Measurements from ENCODE around the gene CDCP1. TPM values are rescaled to one million over a fixed set of nuclear protein-coding genes. Genes with fewer than 3 reads are reported as not detected.

Gene CDCP1
- total RNA-seq, 2 experiments from 2014 or later: 1.7 to 1.8 TPM

DNA sequence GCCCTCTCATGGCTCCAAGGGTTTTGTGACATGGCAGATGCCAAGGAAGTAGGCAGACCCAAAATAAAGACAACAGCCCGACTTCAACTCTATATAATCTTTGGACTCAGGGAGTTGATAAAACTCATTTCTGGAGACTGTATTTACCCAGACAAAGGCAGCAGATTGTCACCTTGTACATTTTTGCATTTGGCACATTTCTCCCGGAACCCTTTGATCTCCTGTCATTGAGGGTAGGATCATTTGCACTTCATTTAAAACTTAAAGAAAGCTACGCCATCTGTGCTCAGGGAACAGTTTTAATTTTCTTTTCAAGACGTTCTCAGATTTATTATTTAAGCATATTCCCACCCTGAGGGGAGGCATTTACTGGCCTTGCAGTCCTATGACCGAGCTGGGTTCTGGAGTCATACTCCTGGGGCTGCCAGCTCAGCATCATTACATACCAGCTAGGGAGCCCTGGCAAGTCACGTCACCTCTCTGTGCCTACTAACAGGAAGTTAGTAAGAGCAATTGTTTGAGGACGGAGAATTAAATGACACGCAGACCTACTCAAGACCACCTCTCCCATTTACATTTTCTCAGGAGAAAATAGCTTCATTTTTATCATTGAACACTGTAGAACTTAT lies 5.9 kb downstream of the CDCP1 start:
- Mint-ChIP-seq H3K4me3 (no peak overlapping the region), H3K27ac (no peak overlapping the region), H3K4me1 (ENCODE audit: low read depth) (peaks cover 35% of the 10 kb centered on the region), H3K36me3 (ENCODE audit: low read depth) (no peaks in the 10 kb centered on the region), H3K27me3 (peaks cover 39% of the 10 kb centered on the region), H3K9me3 (no peaks in the 10 kb centered on the region)
- POLR2A ChIA-PET: no interaction called here
- Histone ChIP-seq H3K36me3 (ENCODE audit: insufficient read depth, low read length) (no peaks in the 10 kb centered on the region), H3K4me3 (ENCODE audit: low read length) (no peak overlapping the region), H3K4me1 (ENCODE audit: insufficient read depth, low read length) (peaks cover 3% of the 10 kb centered on the region), H3K27ac (ENCODE audit: low read depth in 1 of 2, low read length in 2 of 2) (no peak overlapping the region), H3K27me3 (ENCODE audit: control insufficient read depth in 1 of 2, insufficient read depth in 2 of 2, low read length in 2 of 2) (peaks cover 13 to 26% of the 10 kb centered on the region in 2 experiments), H3K9me3 (ENCODE audit: control insufficient read depth in 1 of 2, insufficient read depth in 1 of 2, low read length in 2 of 2) (no peaks in the 10 kb centered on the region)
- no peak for ATAC-seq (ENCODE audit: poor library complexity)
- peak in 1 of 14 experiments; percentile 37 for DNase-seq
- intact Hi-C loops (cut with DNase I, micrococcal nuclease): no loop called here
- TF ChIP-seq, protein P1, sequence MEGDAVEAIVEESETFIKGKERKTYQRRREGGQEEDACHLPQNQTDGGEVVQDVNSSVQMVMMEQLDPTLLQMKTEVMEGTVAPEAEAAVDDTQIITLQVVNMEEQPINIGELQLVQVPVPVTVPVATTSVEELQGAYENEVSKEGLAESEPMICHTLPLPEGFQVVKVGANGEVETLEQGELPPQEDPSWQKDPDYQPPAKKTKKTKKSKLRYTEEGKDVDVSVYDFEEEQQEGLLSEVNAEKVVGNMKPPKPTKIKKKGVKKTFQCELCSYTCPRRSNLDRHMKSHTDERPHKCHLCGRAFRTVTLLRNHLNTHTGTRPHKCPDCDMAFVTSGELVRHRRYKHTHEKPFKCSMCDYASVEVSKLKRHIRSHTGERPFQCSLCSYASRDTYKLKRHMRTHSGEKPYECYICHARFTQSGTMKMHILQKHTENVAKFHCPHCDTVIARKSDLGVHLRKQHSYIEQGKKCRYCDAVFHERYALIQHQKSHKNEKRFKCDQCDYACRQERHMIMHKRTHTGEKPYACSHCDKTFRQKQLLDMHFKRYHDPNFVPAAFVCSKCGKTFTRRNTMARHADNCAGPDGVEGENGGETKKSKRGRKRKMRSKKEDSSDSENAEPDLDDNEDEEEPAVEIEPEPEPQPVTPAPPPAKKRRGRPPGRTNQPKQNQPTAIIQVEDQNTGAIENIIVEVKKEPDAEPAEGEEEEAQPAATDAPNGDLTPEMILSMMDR (IDR thresholded peaks at IDR 0.05): no peak
- CTCF ChIA-PET: interaction anchor here (1.0 kb wide), 1 partner anchor 70 kb away, joined by 4 read pairs; no protein-coding TSS in a partner anchor

DNA sequence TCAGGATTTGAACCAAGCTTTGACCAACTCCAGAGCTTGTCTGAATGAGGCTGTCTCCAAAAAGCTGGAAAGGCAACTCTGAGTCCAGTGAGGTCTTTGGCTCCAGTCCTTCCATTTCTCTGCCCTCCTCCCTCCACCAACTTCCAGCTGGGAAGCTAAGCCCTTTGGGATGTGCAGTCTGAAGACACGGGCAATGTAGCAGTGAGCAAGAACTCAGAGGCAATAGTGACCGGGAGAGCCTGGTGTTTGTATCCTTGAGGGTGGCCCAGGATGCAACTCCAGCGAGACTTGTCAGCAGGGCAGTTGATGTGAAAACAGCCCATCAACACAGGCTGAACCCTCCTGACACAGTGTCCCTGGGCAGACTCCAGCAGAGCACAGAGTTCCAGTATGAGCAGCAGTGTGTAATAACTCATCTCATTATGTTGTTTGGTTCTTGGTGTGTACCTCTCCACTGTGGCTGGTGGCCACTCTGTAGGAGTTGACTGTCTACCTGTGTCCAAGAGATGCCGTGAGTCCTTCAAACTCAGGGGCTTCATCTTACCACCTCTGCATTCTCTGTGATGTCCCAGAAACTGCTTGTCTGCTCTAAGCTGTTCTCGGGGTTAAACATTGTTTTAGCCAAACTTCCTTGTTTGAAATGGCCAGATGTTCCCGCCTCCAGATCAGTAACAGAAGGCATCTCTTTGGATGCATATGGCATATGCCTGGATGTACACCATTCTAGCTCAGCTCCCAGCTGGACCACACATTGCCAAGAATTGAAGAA lies 6.6 kb downstream of the CDCP1 start:
- peaks cover 33% of the 10 kb centered on the region for H3K27me3 Mint-ChIP-seq
- no peaks in the 10 kb centered on the region for H3K4me1 ChIP-seq (ENCODE audit: insufficient read depth, low read length)
- H3K9me3 Mint-ChIP-seq: no peaks in the 10 kb centered on the region
- H3K4me1 Mint-ChIP-seq (ENCODE audit: low read depth): peaks cover 35% of the 10 kb centered on the region
- no peak overlapping the region for H3K27ac Mint-ChIP-seq
- no peaks in the 10 kb centered on the region for H3K9me3 ChIP-seq (ENCODE audit: control insufficient read depth in 1 of 2, insufficient read depth in 1 of 2, low read length in 2 of 2)
- no peaks in the 10 kb centered on the region for H3K36me3 Mint-ChIP-seq (ENCODE audit: low read depth)
- no peak overlapping the region for H3K27ac ChIP-seq (ENCODE audit: low read depth in 1 of 2, low read length in 2 of 2)
- ATAC-seq (ENCODE audit: poor library complexity): no peak
- no peak overlapping the region for H3K4me3 ChIP-seq (ENCODE audit: low read length)
- TF ChIP-seq, protein P1 (IDR thresholded peaks at IDR 0.05): no peak
- no peaks in the 10 kb centered on the region for H3K36me3 ChIP-seq (ENCODE audit: insufficient read depth, low read length)
- intact Hi-C loops (cut with DNase I, micrococcal nuclease): no loop called here
- ChIA-PET CTCF (no interaction called here), POLR2A (no interaction called here)
- no peak overlapping the region for H3K4me3 Mint-ChIP-seq
- peaks cover 6 to 22% of the 10 kb centered on the region in 2 experiments for H3K27me3 ChIP-seq (ENCODE audit: control insufficient read depth in 1 of 2, insufficient read depth in 2 of 2, low read length in 2 of 2)
- no peak for DNase-seq

GRCh38 chr3:45137656-45138181 lies 8.5 kb downstream of the CDCP1 start:
- Mint-ChIP-seq H3K27me3 (peaks cover 20% of the 10 kb centered on the region), H3K36me3 (ENCODE audit: low read depth) (no peaks in the 10 kb centered on the region), H3K9me3 (no peaks in the 10 kb centered on the region), H3K4me1 (ENCODE audit: low read depth) (peaks cover 24% of the 10 kb centered on the region), H3K27ac (no peak overlapping the region), H3K4me3 (no peak overlapping the region)
- POLR2A ChIA-PET: no interaction called here
- ATAC-seq (ENCODE audit: poor library complexity) (no peak), DNase-seq (no peak)
- Histone ChIP-seq H3K9me3 (ENCODE audit: control insufficient read depth in 1 of 2, insufficient read depth in 1 of 2, low read length in 2 of 2) (no peaks in the 10 kb centered on the region), H3K36me3 (ENCODE audit: insufficient read depth, low read length) (no peaks in the 10 kb centered on the region), H3K4me3 (ENCODE audit: low read length) (no peak overlapping the region), H3K27me3 (ENCODE audit: control insufficient read depth in 1 of 2, insufficient read depth in 2 of 2, low read length in 2 of 2) (peaks cover 5 to 7% of the 10 kb centered on the region in 2 experiments), H3K27ac (ENCODE audit: low read depth in 1 of 2, low read length in 2 of 2) (no peak overlapping the region), H3K4me1 (ENCODE audit: insufficient read depth, low read length) (no peaks in the 10 kb centered on the region)
- TF ChIP-seq, protein P1 (IDR thresholded peaks at IDR 0.05): no peak
- intact Hi-C loops (cut with DNase I, micrococcal nuclease): loop anchor here in 1 of 2 experiments (1.0 kb wide), 1 partner anchor 18 kb away; no protein-coding TSS in a partner anchor
- CTCF ChIA-PET: no interaction called here
